GOT3 (cell line): ENCODE results near the gene ADGRV1.
"Not testable (repeated sequence)": the region's sequence is repeated elsewhere in the genome, so short reads cannot be mapped to it uniquely, and the experiment has no call there.

Experiments used
- DNase-seq: peaks from one replicate; lab custom pipeline; 2025; ENCODE audit warnings: mixed read lengths; lab: John Stamatoyannopoulos, UW

ADGRV1 gene

DNA sequence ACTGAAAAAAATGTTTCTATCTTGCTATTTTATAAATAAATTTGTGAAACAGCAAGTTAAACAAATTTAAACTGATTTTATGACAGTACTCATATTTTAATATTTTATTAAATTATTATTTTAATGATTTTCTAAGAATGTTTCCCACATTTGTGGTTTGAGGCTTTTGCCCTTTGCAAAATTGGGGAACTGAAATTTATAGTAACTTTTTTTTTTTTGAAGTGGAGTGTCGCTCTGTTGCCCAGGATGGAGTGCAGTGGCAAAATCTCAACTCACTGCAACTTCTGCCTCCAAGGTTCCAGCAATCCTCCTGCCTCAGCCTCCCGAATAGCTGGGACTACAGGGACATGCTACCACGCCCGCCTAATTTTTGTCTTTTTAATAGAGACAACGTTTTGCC, 7.2 kb upstream of the ADGRV1 start:
- no peak for DNase-seq

- DNase-seq, result no peak
Measured at GRCh38 chr5:90553711-90554110, 4.9 kb upstream of the ADGRV1 start.

GRCh38 chr5:90554358-90555006, 4.1 kb upstream of the ADGRV1 start:
- DNase-seq, result no peak

DNA sequence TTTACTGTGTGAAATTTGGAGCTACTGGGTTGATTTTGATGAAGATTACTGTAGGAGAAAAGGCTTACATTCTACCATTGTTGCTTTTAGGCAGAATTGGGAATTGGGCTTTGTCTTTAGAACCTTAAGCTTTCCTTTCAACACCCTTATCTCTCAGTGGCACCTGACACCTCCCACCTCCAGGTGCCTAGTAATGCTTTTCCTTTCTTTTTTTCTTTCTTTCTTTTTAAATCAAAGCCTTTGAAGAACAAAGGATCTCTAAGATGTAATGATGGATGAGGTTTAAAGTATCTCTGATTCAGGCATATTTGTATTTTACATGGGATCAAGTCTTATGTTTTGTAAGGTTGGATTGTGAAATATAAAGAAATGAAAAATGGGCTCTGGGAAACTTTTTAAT, 2.9 kb upstream of the ADGRV1 start:
- DNase-seq, result no peak

DNA sequence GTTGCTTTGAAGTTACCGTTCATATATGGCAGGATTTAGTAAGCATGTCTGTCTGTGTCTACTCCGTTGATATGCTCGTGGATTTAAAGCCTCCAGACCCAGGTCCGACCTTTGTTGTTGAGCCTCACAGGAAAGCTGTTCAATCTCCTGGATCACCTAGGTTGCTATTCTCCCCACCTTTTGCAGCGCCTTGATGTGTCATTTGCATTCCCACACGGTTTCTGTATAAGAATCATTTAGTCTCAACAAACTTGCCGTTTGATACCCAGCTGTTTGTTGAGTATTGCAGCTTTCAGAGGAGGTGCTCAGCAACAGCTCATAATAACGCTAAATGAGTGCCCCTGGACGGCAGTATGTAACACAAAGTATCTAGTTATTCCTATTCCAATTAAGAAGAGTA, 1.2 kb upstream of the ADGRV1 start:
- no peak for DNase-seq

GRCh38 chr5:90557871-90558270, 726 bp upstream of the ADGRV1 start:
- no peak for DNase-seq

DNA sequence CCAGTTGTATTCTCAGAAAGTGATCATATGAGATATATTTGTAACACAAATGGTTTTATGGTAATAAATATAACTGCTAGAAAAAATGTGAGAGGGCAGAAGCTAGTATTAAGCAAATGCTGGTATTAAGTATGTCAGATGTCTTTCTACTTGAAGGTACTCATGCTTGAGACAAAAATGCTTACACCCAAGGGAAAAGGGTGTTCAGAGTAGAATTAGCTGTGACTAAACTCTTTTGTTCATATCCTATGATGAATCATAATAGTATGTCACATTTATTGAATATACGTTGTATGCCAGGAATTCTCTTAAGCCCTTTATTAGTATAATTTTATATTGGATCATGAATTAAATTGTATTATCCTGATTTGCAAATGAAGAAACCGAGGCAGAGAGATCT, 2.2 kb downstream of the ADGRV1 start:
- DNase-seq, result no peak

- DNase-seq, result no peak
Measured at GRCh38 chr5:90561766-90562165, 3.2 kb downstream of the ADGRV1 start.

GRCh38 chr5:90562341-90562740, 3.7 kb downstream of the ADGRV1 start:
- no peak for DNase-seq

- DNase-seq, result no peak
Measured at GRCh38 chr5:90563108-90563507, 4.5 kb downstream of the ADGRV1 start.

DNA sequence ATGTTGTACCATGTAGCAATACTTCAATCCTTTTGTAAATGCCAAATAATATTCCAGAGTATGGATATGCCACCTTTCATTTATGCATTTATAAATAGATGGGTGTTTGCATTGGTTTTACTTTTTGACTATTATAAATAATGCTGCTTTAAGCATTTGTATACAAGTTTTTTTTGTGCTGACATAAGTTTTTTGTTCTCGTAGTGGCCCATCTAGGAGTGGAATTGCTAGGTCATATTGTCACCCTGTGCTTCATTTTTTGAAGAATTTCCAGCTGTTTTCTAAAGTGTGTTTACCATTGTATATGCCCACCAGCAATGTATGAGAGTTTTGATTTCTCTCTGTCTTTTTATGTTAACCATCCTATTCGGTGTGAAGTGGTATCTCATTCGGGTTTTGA, 6.9 kb downstream of the ADGRV1 start:
- no peak for DNase-seq

DNA sequence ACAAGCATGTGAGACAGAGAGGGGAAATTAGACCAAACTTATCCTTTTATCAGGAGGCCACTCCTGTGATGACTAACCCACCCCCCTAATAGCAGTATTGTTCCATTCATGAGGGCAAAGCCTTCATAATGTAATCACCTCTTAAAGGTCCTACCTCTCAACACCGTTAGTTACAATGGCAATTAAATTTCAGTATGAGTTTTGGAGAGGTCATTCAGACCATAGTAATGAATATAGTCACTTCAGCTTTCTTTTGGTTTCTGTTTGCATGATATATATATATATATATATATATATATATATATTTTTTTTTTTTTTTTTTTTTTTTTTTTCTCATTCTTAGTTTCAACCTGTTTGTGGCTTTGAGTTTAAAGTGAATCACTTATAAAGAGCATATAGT, 10.5 kb downstream of the ADGRV1 start:
- no peak for DNase-seq

DNA sequence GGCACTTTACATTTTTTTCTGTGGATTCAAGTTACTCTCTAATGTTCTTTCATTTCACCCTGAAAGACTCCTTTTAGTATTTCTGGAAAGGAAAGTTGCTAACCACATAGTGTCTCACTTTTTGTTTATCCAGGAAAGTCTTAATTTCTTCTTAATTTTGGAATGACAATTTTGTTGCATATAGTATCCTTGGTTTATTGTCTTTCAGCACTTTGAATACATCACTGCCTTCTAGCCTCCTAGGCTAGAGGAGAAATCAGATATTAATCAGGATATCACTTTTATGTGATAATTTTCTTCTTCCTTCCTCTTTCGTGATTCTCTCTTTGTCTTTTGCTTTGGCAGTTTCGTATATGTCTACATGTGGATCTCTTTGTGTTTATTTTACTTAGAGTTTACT, 11.4 kb downstream of the ADGRV1 start:
- DNase-seq, result no peak

DNA sequence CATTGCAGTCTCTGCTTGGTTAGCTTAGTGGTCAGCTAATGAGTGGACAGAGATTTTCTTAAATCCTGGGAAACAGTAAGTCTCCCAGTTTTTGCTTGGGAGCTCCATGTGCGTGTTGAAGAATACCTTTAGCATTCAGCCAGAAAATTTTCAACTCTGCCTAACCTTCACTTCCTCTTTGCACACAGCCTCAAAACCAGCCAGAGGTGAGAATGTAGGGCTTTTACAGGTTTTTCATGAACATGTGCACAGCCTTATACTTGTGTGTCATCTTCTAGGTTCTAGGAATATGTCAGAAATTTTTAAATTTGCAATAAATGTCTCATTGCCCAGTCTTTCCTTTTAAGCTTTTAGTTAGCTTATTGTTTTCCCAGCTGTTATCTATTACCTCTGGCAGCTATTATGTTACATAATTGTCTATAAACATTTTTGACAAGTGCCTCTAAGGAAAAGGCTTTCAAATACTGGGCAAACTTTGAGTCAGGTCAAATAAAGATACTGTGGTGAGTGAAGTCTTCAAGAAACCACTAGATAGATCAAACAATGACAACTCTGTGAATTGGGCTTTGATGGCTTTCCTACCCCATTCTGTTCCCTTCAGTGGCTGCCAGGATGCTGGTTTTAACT, 12.7 kb downstream of the ADGRV1 start:
- DNase-seq, result no peak

- no peak for DNase-seq
Measured at GRCh38 chr5:90575712-90576111, 17.1 kb downstream of the ADGRV1 start.

- DNase-seq, result not testable (repeated sequence)
Measured at GRCh38 chr5:90576566-90576965, 18.0 kb downstream of the ADGRV1 start.

DNA sequence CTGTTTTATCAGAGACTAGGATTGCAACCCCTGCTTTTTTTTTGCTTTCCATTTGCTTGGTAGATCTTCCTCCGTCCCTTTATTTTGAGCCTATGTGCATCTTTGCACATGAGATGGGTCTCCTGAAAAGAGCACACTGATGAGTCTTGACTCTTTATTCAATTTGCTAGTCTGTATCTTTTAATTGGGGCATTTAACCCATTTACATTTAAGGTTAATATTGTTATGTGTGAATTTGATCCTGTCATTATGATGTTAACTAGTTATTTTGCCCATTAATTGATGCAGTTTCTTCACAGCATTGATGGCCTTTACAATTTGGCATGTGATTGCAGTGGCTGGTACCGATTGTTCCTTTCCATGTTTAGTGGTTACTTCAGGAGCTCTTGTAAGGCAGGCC, 21.3 kb downstream of the ADGRV1 start:
- not testable (repeated sequence) for DNase-seq

DNA sequence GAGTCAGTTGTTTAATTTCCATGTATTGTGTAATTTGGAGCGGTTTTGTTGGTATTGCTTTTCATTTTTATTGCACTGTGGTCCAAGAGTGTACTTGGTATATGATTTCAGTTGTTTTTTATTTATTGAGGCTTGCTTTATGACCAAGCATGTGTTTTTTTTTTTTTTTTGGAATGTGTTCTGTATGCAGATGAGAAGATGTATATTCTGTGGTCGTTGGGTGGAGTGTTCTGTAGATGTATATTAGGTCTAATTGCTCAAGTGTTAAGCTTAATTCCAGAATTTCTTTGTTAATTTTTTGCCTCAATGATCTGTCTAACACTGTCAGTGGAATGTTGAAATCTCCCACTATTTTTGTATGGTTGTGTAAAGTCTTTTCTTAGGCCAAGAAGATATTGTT, 23.4 kb downstream of the ADGRV1 start:
- no peak for DNase-seq

GRCh38 chr5:90585337-90585986, 26.9 kb downstream of the ADGRV1 start:
- no peak for DNase-seq

DNA sequence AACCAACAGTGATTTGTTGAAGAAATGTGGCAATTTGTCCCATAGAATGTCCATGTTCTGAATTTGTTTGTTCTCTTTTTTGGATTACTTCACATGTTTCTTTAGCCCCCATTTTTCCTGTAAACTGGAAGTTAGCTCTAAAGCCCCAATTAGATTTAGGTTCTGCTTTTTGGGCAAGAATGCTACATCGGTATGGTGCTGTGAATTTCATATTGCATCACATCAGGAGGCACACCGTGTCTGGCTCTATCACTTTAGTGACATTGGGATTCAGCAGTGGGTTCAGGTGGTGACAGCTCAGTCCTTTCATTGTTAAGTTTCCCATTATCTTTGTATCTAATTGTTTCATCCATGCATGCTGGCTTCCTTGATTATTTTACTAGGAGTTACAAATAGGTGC, 27.9 kb downstream of the ADGRV1 start:
- DNase-seq, result no peak

DNA sequence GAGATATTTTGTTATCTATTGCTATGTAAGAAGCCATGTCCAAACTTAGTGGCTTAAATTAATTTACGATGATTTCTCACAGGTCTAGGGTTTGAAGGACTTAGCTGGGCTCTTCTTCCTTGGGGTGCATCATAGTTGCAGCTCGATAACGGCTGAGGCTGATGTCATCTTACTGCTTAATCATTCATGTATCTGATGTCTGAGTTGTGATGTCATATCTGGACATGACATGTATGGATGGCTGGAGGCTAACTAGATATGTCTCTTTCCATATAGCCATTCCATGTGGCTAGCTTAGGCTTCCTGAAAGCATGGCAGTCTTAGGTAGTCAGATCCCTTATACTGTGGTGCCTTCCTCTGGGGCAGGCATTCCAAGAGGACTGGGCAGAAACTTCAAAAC, 31.6 kb downstream of the ADGRV1 start:
- no peak for DNase-seq

DNA sequence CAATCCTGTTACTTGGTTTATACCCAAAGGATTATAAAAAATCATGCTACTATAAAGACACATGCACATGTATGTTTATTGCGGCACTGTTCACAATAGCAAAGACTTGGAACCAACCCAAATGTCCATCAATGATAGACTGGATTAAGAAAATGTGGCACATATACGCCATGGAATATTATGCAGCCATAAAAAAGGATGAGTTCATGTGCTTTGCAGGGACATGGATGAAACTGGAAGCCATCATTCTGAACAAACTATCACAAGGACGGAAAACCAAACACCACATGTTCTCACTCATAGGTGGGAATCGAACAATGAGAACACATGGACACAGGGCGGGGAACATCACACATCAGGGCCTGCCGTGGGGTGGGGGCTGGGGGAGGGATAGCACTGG, 34.5 kb downstream of the ADGRV1 start:
- not testable (repeated sequence) for DNase-seq

DNA sequence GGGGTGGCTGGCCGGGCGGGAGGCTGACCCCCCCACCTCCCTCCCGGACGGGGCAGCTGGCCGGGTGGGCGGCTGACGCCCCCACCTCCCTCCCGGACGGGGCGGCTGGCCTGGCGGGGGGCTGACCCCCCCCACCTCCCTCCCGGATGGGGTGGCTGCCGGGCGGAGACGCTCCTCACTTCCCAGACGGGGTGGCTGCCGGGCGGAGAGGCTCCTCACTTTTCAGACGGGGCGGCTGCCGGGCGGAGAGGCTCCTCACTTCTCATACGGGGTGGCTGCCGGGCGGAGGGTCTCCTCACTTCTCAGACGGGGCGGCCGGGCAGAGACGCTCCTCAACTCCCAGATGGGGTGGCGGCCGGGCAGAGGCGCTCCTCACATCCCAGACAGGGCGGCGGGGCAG, 37.2 kb downstream of the ADGRV1 start:
- DNase-seq, result not testable (repeated sequence)

DNA sequence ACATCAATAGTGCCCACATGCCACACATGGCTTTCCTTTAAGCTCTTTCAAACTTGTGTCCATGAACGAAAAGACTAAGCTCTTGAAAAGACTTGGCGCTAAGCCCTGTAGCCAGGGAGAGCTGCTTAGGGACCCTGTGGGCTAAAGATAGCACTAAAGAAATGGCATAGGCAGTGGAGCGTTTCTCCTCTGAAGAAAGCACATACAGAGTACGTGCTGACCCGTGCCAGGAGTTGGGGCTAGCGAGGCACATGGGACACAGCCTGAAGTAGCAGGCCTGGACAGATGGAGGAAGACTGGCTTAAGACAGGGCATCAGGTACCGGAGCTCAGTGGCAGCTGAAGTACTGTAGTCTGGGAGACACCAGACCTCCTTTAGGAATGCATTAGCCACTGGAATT, 39.7 kb downstream of the ADGRV1 start:
- DNase-seq, result no peak
